NB4 (cell line): Measurements from ENCODE around the gene COL21A1.

Experiments used
- POLR2A ChIP-seq: IDR thresholded peaks from 2 replicates; pipeline ENCODE4 v1.6.1; 2011; ENCODE audit warnings: mild to moderate bottlenecking; ENCODE audit not compliant: insufficient read length; ENCODE audit errors: extremely low read depth
- TF ChIP-seq, protein P1 (sequence below): IDR thresholded peaks from one replicate; pipeline ENCODE4 v1.5.1; 2012; ENCODE audit warnings: low read depth, low read length
- TF ChIP-seq, protein P2 (sequence below): IDR thresholded peaks from 2 replicates; pipeline ENCODE4 v1.6.1; 2011; ENCODE audit warnings: low read depth, low read length

DNA sequence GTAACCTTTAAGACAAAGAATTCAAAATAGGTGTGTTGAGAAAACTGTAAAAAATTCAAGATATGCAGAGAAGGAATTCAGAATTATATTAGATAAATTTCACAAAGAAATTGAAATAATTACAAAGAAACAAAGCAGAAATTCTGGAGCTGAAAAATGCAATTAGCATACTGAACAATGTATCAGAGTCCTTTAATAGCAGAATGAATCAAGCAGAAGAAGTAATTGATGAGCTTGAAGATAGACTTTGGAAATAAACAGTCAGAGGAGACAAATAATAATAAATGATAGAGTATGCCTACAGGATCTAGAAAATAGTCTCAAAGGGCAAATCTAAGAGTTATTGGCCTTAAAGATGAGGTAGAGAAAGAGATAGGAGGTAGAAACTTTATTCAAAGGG lies 131.7 kb downstream of the COL21A1 start:
- TF ChIP-seq, protein P1, sequence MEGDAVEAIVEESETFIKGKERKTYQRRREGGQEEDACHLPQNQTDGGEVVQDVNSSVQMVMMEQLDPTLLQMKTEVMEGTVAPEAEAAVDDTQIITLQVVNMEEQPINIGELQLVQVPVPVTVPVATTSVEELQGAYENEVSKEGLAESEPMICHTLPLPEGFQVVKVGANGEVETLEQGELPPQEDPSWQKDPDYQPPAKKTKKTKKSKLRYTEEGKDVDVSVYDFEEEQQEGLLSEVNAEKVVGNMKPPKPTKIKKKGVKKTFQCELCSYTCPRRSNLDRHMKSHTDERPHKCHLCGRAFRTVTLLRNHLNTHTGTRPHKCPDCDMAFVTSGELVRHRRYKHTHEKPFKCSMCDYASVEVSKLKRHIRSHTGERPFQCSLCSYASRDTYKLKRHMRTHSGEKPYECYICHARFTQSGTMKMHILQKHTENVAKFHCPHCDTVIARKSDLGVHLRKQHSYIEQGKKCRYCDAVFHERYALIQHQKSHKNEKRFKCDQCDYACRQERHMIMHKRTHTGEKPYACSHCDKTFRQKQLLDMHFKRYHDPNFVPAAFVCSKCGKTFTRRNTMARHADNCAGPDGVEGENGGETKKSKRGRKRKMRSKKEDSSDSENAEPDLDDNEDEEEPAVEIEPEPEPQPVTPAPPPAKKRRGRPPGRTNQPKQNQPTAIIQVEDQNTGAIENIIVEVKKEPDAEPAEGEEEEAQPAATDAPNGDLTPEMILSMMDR = no peak
- TF ChIP-seq POLR2A = no peak
- TF ChIP-seq, protein P2, sequence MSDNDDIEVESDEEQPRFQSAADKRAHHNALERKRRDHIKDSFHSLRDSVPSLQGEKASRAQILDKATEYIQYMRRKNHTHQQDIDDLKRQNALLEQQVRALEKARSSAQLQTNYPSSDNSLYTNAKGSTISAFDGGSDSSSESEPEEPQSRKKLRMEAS = no peak
